ENCODE results near the gene LPP. TPM values are rescaled to one million over a fixed set of nuclear protein-coding genes. Genes with fewer than 3 reads are reported as not detected.

Gene LPP
- total and polyA plus RNA-seq, 2 of the 4 experiments (the other 2 are of a cell fraction): 16.0 to 130 TPM

DNA sequence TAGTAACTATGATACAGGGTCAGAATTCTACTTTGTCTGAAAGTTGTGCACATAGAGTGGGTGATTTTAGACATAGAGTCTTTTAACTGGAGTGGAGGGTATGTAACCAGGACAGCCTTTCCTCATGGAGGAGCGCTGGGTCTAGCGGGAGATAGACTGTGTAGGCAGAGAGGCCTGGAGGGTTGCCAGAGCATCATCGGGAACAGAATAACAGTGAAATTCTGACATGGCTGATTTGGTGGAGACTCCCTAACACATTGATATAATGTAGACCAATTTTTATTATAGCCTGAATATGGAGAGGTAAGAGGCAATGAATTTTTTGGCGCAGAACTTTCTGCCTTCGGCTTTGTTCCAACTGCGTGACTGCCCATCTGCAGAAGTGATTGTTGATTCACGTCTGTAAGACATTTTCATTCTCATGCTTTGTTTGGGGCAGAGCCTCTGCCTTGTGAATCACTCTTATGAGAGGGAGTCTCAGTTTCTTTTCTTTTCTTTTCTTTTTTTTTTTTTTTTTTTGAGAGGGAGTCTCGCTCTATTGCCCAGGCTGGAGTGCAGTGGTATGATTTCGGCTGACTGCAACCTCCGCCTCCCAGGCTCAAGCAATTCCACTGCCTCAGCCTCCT, 16.0 kb downstream of the LPP start:
- H3K27ac ChIP-seq (ENCODE audit: insufficient read depth, low read length): no peak overlapping the region

More for the DNA sequence above, 16.0 kb downstream of the LPP start:
- Histone ChIP-seq H2BK120ac (ENCODE audit: low read depth, low read length) (no peak overlapping the region), H3K4me3 (ENCODE audit: insufficient read depth, low read depth, low read length) (no peak overlapping the region), H3K9me3 (ENCODE audit: control insufficient read depth, insufficient read depth, low read length) (no peaks in the 10 kb centered on the region), H3K9me1 (ENCODE audit: insufficient read depth, low read length) (peaks cover 15% of the 10 kb centered on the region), H2BK20ac (ENCODE audit: low read depth, low read length) (no peak overlapping the region), H2AK5ac (ENCODE audit: low read depth, low read length) (no peak overlapping the region), H4K91ac (ENCODE audit: insufficient read depth, low read depth, low read length) (no peak overlapping the region), H3K27me3 (ENCODE audit: control insufficient read depth, insufficient read depth, low read length) (no peaks in the 10 kb centered on the region), H4K5ac (ENCODE audit: low read depth, low read length) (no peak overlapping the region), H3K23ac (ENCODE audit: low read depth, low read length) (no peak overlapping the region), H2AFZ (replicated peaks; ENCODE audit: low read length, poor library complexity) (no peak overlapping the region), H4K8ac (ENCODE audit: low read depth in 2 of 2, low read length in 2 of 2) (no peak overlapping the region), H2BK15ac (ENCODE audit: low read depth, low read length) (no peak overlapping the region), H3K36me3 (ENCODE audit: control insufficient read depth, insufficient read depth, low read length) (peaks cover 8% of the 10 kb centered on the region), H2AK9ac (replicated peaks; ENCODE audit: low read depth, low read length, poor library complexity) (no peak overlapping the region), H3K4me2 (ENCODE audit: low read depth, low read length) (no peak overlapping the region), H3K79me1 (ENCODE audit: low read depth in 1 of 2, low read length in 2 of 2) (peaks cover 31 to 81% of the 10 kb centered on the region in 2 experiments), H3K56ac (ENCODE audit: extremely low read depth, insufficient read depth, low read length) (no peak overlapping the region), H3K14ac (replicated peaks; ENCODE audit: low read depth, low read length) (no peak overlapping the region), H2BK5ac (ENCODE audit: low read depth, low read length, poor library complexity, severe bottlenecking) (no peak overlapping the region), H3K4me1 (ENCODE audit: control insufficient read depth, insufficient read depth, low read length) (peaks cover 9% of the 10 kb centered on the region), H3K18ac (ENCODE audit: low read depth, low read length) (no peak overlapping the region), H3K4ac (ENCODE audit: low read depth, low read length) (no peak overlapping the region), H3K9ac (ENCODE audit: low read depth, low read length) (no peak overlapping the region), H4K20me1 (ENCODE audit: insufficient read depth, low read length) (peaks cover 81% of the 10 kb centered on the region)
- in situ Hi-C loops (cut with MboI; ENCODE audit: low sequenced_read_pairs): loop anchor here (10.0 kb wide), 2 partner anchors 425 to 785 kb away; partner anchors contain the start of gene BCL6
- ATAC-seq (ENCODE audit: low read depth) (no peak), DNase-seq (no peak)
- TF ChIP-seq CEBPB (IDR thresholded peaks at IDR 0.05; ENCODE audit: low read depth, low read length) (no peak), MAFK (IDR thresholded peaks at IDR 0.05; ENCODE audit: low read depth, low read length) (no peak), BHLHE40 (IDR thresholded peaks at IDR 0.05; ENCODE audit: low read depth, low read length) (no peak), RFX5 (IDR thresholded peaks at IDR 0.05; ENCODE audit: low read depth, low read length) (no peak), MXI1 (IDR thresholded peaks at IDR 0.05; ENCODE audit: borderline replicate concordance, low read depth, low read length) (no peak), MAZ (IDR thresholded peaks at IDR 0.05; ENCODE audit: borderline replicate concordance, low read depth, low read length) (no peak), CHD1 (IDR thresholded peaks at IDR 0.05; ENCODE audit: low read depth, low read length) (no peak), NFE2L2 (IDR thresholded peaks at IDR 0.05; ENCODE audit: low read depth, low read length) (no peak), FOS (IDR thresholded peaks at IDR 0.05; ENCODE audit: low read depth, low read length) (no peak), SMC3 (IDR thresholded peaks at IDR 0.05; ENCODE audit: low read depth, low read length) (no peak), RCOR1 (IDR thresholded peaks at IDR 0.05; ENCODE audit: insufficient replicate concordance, low read length) (no peak)
- TF ChIP-seq, protein P1, sequence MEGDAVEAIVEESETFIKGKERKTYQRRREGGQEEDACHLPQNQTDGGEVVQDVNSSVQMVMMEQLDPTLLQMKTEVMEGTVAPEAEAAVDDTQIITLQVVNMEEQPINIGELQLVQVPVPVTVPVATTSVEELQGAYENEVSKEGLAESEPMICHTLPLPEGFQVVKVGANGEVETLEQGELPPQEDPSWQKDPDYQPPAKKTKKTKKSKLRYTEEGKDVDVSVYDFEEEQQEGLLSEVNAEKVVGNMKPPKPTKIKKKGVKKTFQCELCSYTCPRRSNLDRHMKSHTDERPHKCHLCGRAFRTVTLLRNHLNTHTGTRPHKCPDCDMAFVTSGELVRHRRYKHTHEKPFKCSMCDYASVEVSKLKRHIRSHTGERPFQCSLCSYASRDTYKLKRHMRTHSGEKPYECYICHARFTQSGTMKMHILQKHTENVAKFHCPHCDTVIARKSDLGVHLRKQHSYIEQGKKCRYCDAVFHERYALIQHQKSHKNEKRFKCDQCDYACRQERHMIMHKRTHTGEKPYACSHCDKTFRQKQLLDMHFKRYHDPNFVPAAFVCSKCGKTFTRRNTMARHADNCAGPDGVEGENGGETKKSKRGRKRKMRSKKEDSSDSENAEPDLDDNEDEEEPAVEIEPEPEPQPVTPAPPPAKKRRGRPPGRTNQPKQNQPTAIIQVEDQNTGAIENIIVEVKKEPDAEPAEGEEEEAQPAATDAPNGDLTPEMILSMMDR (conservative IDR thresholded peaks at IDR 0.05; ENCODE audit: low read depth, low read length): no peak
- TF ChIP-seq, protein P2, sequence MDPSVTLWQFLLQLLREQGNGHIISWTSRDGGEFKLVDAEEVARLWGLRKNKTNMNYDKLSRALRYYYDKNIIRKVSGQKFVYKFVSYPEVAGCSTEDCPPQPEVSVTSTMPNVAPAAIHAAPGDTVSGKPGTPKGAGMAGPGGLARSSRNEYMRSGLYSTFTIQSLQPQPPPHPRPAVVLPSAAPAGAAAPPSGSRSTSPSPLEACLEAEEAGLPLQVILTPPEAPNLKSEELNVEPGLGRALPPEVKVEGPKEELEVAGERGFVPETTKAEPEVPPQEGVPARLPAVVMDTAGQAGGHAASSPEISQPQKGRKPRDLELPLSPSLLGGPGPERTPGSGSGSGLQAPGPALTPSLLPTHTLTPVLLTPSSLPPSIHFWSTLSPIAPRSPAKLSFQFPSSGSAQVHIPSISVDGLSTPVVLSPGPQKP (IDR thresholded peaks at IDR 0.05; ENCODE audit: borderline replicate concordance, low read depth, low read length): no peak
- CTCF ChIA-PET: no interaction called here
- POLR2A ChIA-PET (ENCODE audit: unreplicated experiment): no interaction called here
- dilution Hi-C loops (cut with HindIII; ENCODE audit: low sequenced_read_pairs, unreplicated experiment): no loop called here
- intact Hi-C loops (cut with micrococcal nuclease): no loop called here
- WGBS, 2 experiments (ENCODE audit: extremely low coverage in 2 of 2, insufficient read length in 1 of 2): no CpG with 5 or more reads among the region's 10 CpGs
- BruUV-seq (replicated peaks): no TSS peak
